ENCODE data around the gene UST. TPM values are rescaled to one million over a fixed set of nuclear protein-coding genes. Genes with fewer than 3 reads are reported as not detected.

Gene UST
- total RNA-seq, 1 experiment from 2014 or later: 3.9 TPM

- TF ChIP-seq EZH2phosphoT487 (IDR thresholded peaks at IDR 0.05; ENCODE audit: borderline replicate concordance, low read length) (no peak), EZH2 (IDR thresholded peaks at IDR 0.05; ENCODE audit: low read length, unreplicated experiment) (no peak), CTCF (conservative IDR thresholded peaks at IDR 0.05; ENCODE audit: low read depth, low read length) (no peak)
- Histone ChIP-seq H3K4me1 (ENCODE audit: insufficient read depth, low read length) (peaks cover 41% of the 10 kb centered on the region), H3K79me2 (ENCODE audit: low read length) (no peaks in the 10 kb centered on the region), H4K20me1 (ENCODE audit: low read length) (no peaks in the 10 kb centered on the region), H3K36me3 (ENCODE audit: low read depth, low read length) (no peaks in the 10 kb centered on the region), H3K27me3 (ENCODE audit: low read length) (no peaks in the 10 kb centered on the region), H3K4me2 (ENCODE audit: low read length) (peak overlapping the region; percentile 53), H3K9me3 (ENCODE audit: low read length) (no peaks in the 10 kb centered on the region), H3K9ac (ENCODE audit: low read length) (peak overlapping the region; percentile 51), H3F3A (ENCODE audit: low read length, unreplicated experiment) (no peaks in the 10 kb centered on the region), H3K4me3 (ENCODE audit: low read length) (no peak overlapping the region), H2AFZ (ENCODE audit: low read length) (no peak overlapping the region), H3K27ac (ENCODE audit: low read length) (peak overlapping the region; percentile 87), H3K9me2 (replicated peaks; ENCODE audit: low read length) (no peaks in the 10 kb centered on the region)
- intact Hi-C loops (cut with micrococcal nuclease): loop anchor here (1.0 to 2.0 kb wide), 2 partner anchors 9 to 143 kb away; no protein-coding TSS in a partner anchor
- no TSS peak for BruUV-seq (replicated peaks)
- ChIA-PET POLR2A (ENCODE audit: unreplicated experiment) (no interaction called here), CTCF (no interaction called here)
- ATAC-seq (peak; percentile 97), DNase-seq (peak; percentile 98)
These were observed 265.3 kb downstream of the UST start for GRCh38 chr6:149012040-149012545.

- ATAC-seq (no peak), DNase-seq (no peak)
- no peak overlapping the region for H3K4me2 ChIP-seq (ENCODE audit: low read length)
- no peak overlapping the region for H3K9ac ChIP-seq (ENCODE audit: low read length)
- intact Hi-C loops (cut with micrococcal nuclease): loop anchor here (2.0 kb wide), 1 partner anchor 145 kb away; no protein-coding TSS in a partner anchor
- no peaks in the 10 kb centered on the region for H3K36me3 ChIP-seq (ENCODE audit: low read depth, low read length)
- no peak overlapping the region for H2AFZ ChIP-seq (ENCODE audit: low read length)
- H3K9me2 ChIP-seq (replicated peaks; ENCODE audit: low read length): no peaks in the 10 kb centered on the region
- POLR2A ChIA-PET (ENCODE audit: unreplicated experiment): no interaction called here
- H3K4me3 ChIP-seq (ENCODE audit: low read length): no peak overlapping the region
- H4K20me1 ChIP-seq (ENCODE audit: low read length): no peaks in the 10 kb centered on the region
- H3K9me3 ChIP-seq (ENCODE audit: low read length): no peaks in the 10 kb centered on the region
- no peaks in the 10 kb centered on the region for H3K27me3 ChIP-seq (ENCODE audit: low read length)
- no peaks in the 10 kb centered on the region for H3K79me2 ChIP-seq (ENCODE audit: low read length)
- TF ChIP-seq EZH2phosphoT487 (IDR thresholded peaks at IDR 0.05; ENCODE audit: borderline replicate concordance, low read length): no peak
- no peak for TF ChIP-seq EZH2 (IDR thresholded peaks at IDR 0.05; ENCODE audit: low read length, unreplicated experiment)
- TF ChIP-seq CTCF (conservative IDR thresholded peaks at IDR 0.05; ENCODE audit: low read depth, low read length): no peak
- H3F3A ChIP-seq (ENCODE audit: low read length, unreplicated experiment): no peaks in the 10 kb centered on the region
- CTCF ChIA-PET: no interaction called here
- no TSS peak for BruUV-seq (replicated peaks)
- H3K27ac ChIP-seq (ENCODE audit: low read length): no peak overlapping the region
- peaks cover 41% of the 10 kb centered on the region for H3K4me1 ChIP-seq (ENCODE audit: insufficient read depth, low read length)
These were observed 266.9 kb downstream of the UST start for GRCh38 chr6:149013586-149014344.
